ENCODE results near the gene MRPL55. TPM values are rescaled to one million over a fixed set of nuclear protein-coding genes. Genes with fewer than 3 reads are reported as not detected.
A peak's percentile ranks its signal among the peaks of the same experiment; 100 is the strongest.

MRPL55 gene
- total and polyA plus RNA-seq, 12 donors = 38.0 to 174 (median 48.2) TPM

DNA sequence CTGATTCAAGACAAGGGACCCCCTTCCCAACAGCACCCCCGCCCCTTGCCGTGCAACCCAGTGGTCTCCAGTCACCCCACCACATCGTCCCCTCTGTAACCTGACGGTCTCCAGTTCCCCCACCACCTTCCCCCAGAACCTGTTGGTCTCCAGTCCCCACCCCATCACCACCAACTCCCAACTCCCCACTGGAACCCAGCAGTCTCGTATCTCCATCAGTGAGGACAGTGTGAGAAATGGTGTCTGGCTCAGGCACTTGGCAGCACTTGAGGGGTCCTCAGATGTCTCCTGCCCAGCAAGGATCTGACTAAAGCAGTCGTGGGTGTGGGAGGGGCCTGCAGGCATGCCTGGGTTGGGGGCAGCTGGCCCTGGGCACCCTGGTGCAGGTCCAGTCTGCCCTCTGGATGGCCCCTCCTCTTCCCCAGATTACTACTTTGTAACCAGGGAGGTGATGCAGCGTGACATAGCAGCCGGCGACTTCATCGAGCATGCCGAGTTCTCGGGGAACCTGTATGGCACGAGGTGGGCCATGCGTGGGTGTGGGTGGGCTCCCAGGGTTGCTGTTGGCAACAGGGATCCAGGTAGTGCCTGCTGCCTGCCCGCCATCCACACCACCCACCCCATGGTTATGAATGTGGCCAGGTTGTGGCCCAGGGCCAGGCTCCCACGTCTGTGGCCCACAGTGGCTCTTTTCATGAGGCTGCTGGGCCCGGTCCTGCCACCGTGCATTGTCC lies 37.5 kb upstream of the MRPL55 start:
- no peak for ATAC-seq
- Histone ChIP-seq H3K27me3 (no peaks in the 10 kb centered on the region), H3K9me3 (no peaks in the 10 kb centered on the region), H3K4me1 (peaks cover 53 to 96% (median 76%) of the 10 kb centered on the region in 9 donors), H3K27ac (no peak overlapping the region), H3K36me3 (peaks cover 0 to 65% (median 5%) of the 10 kb centered on the region in 9 donors), H3K4me3 (no peak overlapping the region)
- peak in 1 of 2 donors; percentile 14 for DNase-seq
- 89 to 90% methylated on average over 18 of the region's 18 CpGs for WGBS, 2 donors
- TF ChIP-seq, protein P1, sequence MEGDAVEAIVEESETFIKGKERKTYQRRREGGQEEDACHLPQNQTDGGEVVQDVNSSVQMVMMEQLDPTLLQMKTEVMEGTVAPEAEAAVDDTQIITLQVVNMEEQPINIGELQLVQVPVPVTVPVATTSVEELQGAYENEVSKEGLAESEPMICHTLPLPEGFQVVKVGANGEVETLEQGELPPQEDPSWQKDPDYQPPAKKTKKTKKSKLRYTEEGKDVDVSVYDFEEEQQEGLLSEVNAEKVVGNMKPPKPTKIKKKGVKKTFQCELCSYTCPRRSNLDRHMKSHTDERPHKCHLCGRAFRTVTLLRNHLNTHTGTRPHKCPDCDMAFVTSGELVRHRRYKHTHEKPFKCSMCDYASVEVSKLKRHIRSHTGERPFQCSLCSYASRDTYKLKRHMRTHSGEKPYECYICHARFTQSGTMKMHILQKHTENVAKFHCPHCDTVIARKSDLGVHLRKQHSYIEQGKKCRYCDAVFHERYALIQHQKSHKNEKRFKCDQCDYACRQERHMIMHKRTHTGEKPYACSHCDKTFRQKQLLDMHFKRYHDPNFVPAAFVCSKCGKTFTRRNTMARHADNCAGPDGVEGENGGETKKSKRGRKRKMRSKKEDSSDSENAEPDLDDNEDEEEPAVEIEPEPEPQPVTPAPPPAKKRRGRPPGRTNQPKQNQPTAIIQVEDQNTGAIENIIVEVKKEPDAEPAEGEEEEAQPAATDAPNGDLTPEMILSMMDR (IDR thresholded peaks at IDR 0.05) = no peak
- intact Hi-C loops (cut with DNase I) = no loop called here

DNA sequence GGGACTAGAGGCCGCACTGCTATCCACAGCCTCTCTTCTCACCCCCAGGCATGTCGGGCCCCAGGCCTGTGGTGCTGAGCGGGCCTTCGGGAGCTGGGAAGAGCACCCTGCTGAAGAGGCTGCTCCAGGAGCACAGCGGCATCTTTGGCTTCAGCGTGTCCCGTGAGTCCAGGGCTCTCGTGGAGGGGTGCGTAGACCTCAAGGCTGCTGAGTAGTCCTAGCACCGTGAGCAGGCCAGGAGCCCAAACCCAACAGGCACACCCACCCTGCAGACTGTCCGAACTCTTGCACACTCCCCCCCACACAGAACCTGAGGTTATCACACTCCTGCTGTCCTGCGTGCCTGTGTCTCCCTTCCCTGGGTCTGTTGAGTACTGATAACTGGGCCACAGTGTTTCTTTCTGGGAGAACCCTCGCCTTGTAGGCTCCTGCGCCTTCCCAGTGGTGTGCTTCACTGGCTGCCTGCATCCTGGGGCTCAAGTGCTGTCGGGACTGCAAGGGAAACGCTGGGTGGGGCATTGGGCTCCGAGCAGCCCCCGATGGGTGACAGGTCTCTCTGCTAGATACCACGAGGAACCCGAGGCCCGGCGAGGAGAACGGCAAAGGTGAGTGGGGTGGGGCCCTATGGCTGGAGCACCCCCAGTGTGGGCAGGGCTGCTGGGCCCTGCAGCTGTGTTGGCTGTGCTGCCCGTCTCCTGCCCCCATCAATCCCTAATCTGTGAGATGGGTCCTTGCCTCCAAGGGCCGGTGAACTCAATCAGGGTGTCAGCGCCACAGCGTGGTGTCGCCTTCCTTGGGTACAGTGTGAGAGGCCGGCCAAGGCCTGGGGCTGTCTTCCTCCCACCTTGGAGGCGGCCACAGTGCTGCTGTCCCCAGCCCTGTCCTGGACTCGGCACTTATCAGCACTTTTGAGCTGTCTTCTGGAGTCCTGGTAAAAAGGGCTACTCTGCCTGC lies 36.6 kb upstream of the MRPL55 start:
- WGBS, 2 donors = 87 to 88% methylated on average over 31 of the region's 31 CpGs
- ATAC-seq = no peak
- Histone ChIP-seq H3K36me3 (peaks cover 0 to 65% (median 5%) of the 10 kb centered on the region in 9 donors), H3K9me3 (no peaks in the 10 kb centered on the region), H3K27ac (no peak overlapping the region), H3K4me1 (peaks cover 48 to 96% (median 75%) of the 10 kb centered on the region in 9 donors), H3K27me3 (no peaks in the 10 kb centered on the region), H3K4me3 (no peak overlapping the region)
- intact Hi-C loops (cut with DNase I) = no loop called here
- DNase-seq = no peak
- TF ChIP-seq, protein P1 (IDR thresholded peaks at IDR 0.05) = no peak

DNA sequence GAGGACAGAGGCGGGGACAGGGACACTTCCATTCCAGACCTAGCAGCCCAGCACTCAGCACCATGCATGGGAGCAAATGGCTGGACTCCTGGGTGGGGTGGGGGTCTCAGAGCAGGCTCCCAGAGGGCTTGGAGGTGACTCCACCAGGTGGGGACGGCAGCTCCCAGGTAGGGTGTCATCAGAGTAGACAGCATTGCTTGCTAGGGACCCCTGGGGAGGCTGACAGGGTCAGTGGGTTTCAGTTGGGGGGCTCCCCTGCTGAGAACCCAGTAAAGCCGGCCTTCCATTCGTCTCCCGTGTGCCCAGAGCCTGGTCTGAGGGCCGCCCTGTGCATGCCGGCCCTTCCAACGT lies 35.9 kb upstream of the MRPL55 start:
- intact Hi-C loops (cut with DNase I) = loop anchor here in 1 of 10 donors (5.0 kb wide), 1 partner anchor 262 kb away; the partner anchor contains the start of gene TRIM11
- no peak for ATAC-seq
- Histone ChIP-seq H3K27ac (no peak overlapping the region), H3K4me1 (peaks cover 41 to 89% (median 67%) of the 10 kb centered on the region in 9 donors), H3K9me3 (no peaks in the 10 kb centered on the region), H3K36me3 (peaks cover 0 to 61% (median 5%) of the 10 kb centered on the region in 9 donors), H3K27me3 (no peaks in the 10 kb centered on the region), H3K4me3 (no peak overlapping the region)
- TF ChIP-seq, protein P1 (IDR thresholded peaks at IDR 0.05) = no peak
- WGBS, 2 donors = 84 to 93% methylated on average over 8 of the region's 8 CpGs
- no peak for DNase-seq

Measured in heart right ventricle (tissue), 16 donors.